H1 (cell line): Measurements from ENCODE around the gene LRPAP1. TPM values are rescaled to one million over a fixed set of nuclear protein-coding genes. Genes with fewer than 3 reads are reported as not detected.

Experiments
- CTCF ChIA-PET: fragments of 300-600 bp; sonication (Branson Sonifier 250); formaldehyde crosslinking; loops from one replicate; lab custom pipeline; 2021; ENCODE audit not compliant: partially characterized antibody; lab: Charles Lee
- POLR2A ChIA-PET: fragments of 300-600 bp; sonication (Branson Sonifier 250); formaldehyde crosslinking; loops from one replicate; lab custom pipeline; 2021; ENCODE audit warnings: inconsistent platforms; ENCODE audit not compliant: partially characterized antibody; lab: Charles Lee
- DNase-seq, 2 experiments: peaks; one replicate each; pipeline versions ENCODE4 v3.0.0 to v3.0.0-alpha.2; 2010 to 2022; ENCODE audit warnings: low spot score in 2 of 2, low read depth in 1 of 2, mixed read lengths in 1 of 2
- FAIRE-seq: peaks from 2 replicates; lab custom pipeline; 2011; peaks lifted over from hg19 to GRCh38; lab: Jason Lieb, UNC
- H2AFZ ChIP-seq: 2 replicates; pipeline ENCODE4 v1.8.1; 2012; ENCODE audit warnings: low read length, inconsistent platforms
- H2AK5ac ChIP-seq: 2 replicates; pipeline ENCODE4 v1.6.1; 2013; ENCODE audit warnings: low read depth, low read length
- H2BK120ac ChIP-seq: replicated peaks from 2 replicates; pipeline ENCODE3; 2013; ENCODE audit warnings: low read depth, low read length, inconsistent platforms
- H2BK12ac ChIP-seq: 2 replicates; pipeline ENCODE4 v1.6.1; 2013; ENCODE audit warnings: low read depth, low read length
- H2BK15ac ChIP-seq: 2 replicates; pipeline ENCODE4 v1.6.1; 2013; ENCODE audit warnings: low read length
- H2BK20ac ChIP-seq: 2 replicates; pipeline ENCODE4 v1.6.1; 2013; ENCODE audit warnings: low read length
- H2BK5ac ChIP-seq: 2 replicates; pipeline ENCODE4 v1.6.1; 2013; ENCODE audit warnings: low read depth, low read length
- H3K14ac ChIP-seq: 2 replicates; pipeline ENCODE4 v1.6.1; 2013; ENCODE audit warnings: inconsistent platforms; ENCODE audit not compliant: insufficient read length
- H3K18ac ChIP-seq: 2 replicates; pipeline ENCODE4 v1.6.1; 2013; ENCODE audit warnings: low read length; ENCODE audit errors: extremely low read depth
- H3K23ac ChIP-seq: 2 replicates; pipeline ENCODE4 v1.6.1; 2013; ENCODE audit warnings: inconsistent platforms; ENCODE audit not compliant: insufficient read length
- H3K23me2 ChIP-seq: 2 replicates; pipeline ENCODE4 v1.6.1; 2013; ENCODE audit warnings: low read depth, low read length
- H3K27ac ChIP-seq: 2 replicates; pipeline ENCODE4 v1.6.1; 2011; ENCODE audit warnings: low read depth, low read length, inconsistent platforms
- H3K27me3 ChIP-seq, 4 experiments: replicated peaks in 1 of 4; 1 replicate in 1 of 4; 2 replicates in 3 of 4; pipeline versions ENCODE4 v1.6.1 to v1.8.1; 2011 to 2013; ENCODE audit warnings: low read length in 3 of 4, mild to moderate bottlenecking in 3 of 4, inconsistent platforms in 2 of 4, mixed read lengths in 2 of 4, moderate library complexity in 1 of 4; ENCODE audit not compliant: control insufficient read depth in 3 of 4, insufficient read depth in 3 of 4; ENCODE audit errors: extremely low read depth in 1 of 4
- H3K36me3 ChIP-seq, 4 experiments: 2 replicates each; pipeline versions ENCODE4 v1.6.1 to v1.8.1; 2011 to 2013; ENCODE audit warnings: mild to moderate bottlenecking in 4 of 4, low read length in 3 of 4, moderate library complexity in 2 of 4, control low read depth in 1 of 4, inconsistent platforms in 1 of 4; ENCODE audit not compliant: insufficient read depth in 4 of 4, control insufficient read depth in 2 of 4
- H3K4ac ChIP-seq: replicated peaks from 2 replicates; pipeline ENCODE3; 2013; ENCODE audit warnings: low read length, low read depth, mixed read lengths, inconsistent platforms; ENCODE audit not compliant: insufficient read length
- H3K4me1 ChIP-seq, 4 experiments: replicated peaks in 1 of 4; 1 replicate in 1 of 4; 2 replicates in 3 of 4; pipeline versions ENCODE4 v1.6.1 to v1.8.1; 2011 to 2013; ENCODE audit warnings: low read length in 3 of 4, inconsistent platforms in 2 of 4, mixed read lengths in 1 of 4; ENCODE audit not compliant: insufficient read depth in 4 of 4, control insufficient read depth in 3 of 4
- H3K4me2 ChIP-seq, 2 experiments: 2 replicates each; pipeline versions ENCODE4 v1.6.1 to v1.8.1; 2011 to 2013; ENCODE audit warnings: low read depth in 2 of 2, low read length in 2 of 2, control low read depth in 1 of 2, inconsistent platforms in 1 of 2, mild to moderate bottlenecking in 1 of 2; ENCODE audit not compliant: insufficient read depth in 1 of 2
- H3K4me3 ChIP-seq, 4 experiments: fragments of 200-600, 300-600 bp in 1 of 4; sonication (generic), shearing (Covaris generic), sonication (Bioruptor Twin) in 1 of 4; 2 replicates each; pipeline versions ENCODE4 v1.5.1 to v1.8.1; 2011 to 2016; ENCODE audit warnings: low read length in 4 of 4, low read depth in 3 of 4, control low read depth in 2 of 4, inconsistent platforms in 2 of 4, mild to moderate bottlenecking in 2 of 4, mixed read lengths in 1 of 4, moderate library complexity in 1 of 4; ENCODE audit not compliant: insufficient read depth in 2 of 4; ENCODE audit errors: extremely low read depth in 1 of 4
- H3K56ac ChIP-seq: replicated peaks from 2 replicates; pipeline ENCODE3; 2013; ENCODE audit warnings: low read depth, mild to moderate bottlenecking, mixed read lengths, low read length, inconsistent platforms; ENCODE audit not compliant: insufficient read length
- H3K79me1 ChIP-seq: 2 replicates; pipeline ENCODE4 v1.6.1; 2013; ENCODE audit warnings: low read depth, low read length, control low read depth
- H3K79me2 ChIP-seq, 2 experiments: 2 replicates each; pipeline versions ENCODE4 v1.6.1 to v1.8.1; 2012 to 2013; ENCODE audit warnings: low read length in 2 of 2, mild to moderate bottlenecking in 2 of 2, inconsistent platforms in 1 of 2; ENCODE audit not compliant: insufficient read depth in 2 of 2, control insufficient read depth in 1 of 2
- H3K9ac ChIP-seq, 4 experiments: replicated peaks in 1 of 4; 1 replicate in 1 of 4; 2 replicates in 3 of 4; pipeline versions ENCODE4 v1.6.1 to v1.8.1; 2011 to 2013; ENCODE audit warnings: low read depth in 3 of 4, low read length in 3 of 4, control low read depth in 2 of 4, mild to moderate bottlenecking in 2 of 4, moderate library complexity in 2 of 4, inconsistent platforms in 1 of 4; ENCODE audit errors: extremely low read depth in 1 of 4
- H3K9me3 ChIP-seq, 2 experiments: 2 replicates each; pipeline versions ENCODE4 v1.6.1 to v1.8.1; 2012 to 2013; ENCODE audit warnings: mild to moderate bottlenecking in 2 of 2, moderate library complexity in 2 of 2, control low read depth in 1 of 2, inconsistent platforms in 1 of 2, low read depth in 1 of 2, low read length in 1 of 2, mixed read lengths in 1 of 2; ENCODE audit not compliant: insufficient read depth in 2 of 2
- H4K20me1 ChIP-seq, 2 experiments: replicated peaks in 1 of 2; 2 replicates each; pipeline versions ENCODE3 to v1.8.1; 2011 to 2013; ENCODE audit warnings: inconsistent platforms in 2 of 2, low read length in 2 of 2, mild to moderate bottlenecking in 1 of 2; ENCODE audit not compliant: insufficient read depth in 2 of 2, control insufficient read depth in 1 of 2
- H4K5ac ChIP-seq: 2 replicates; pipeline ENCODE4 v1.6.1; 2013; ENCODE audit warnings: low read length, low read depth, mixed read lengths, inconsistent platforms; ENCODE audit not compliant: insufficient read length
- H4K8ac ChIP-seq: 2 replicates; pipeline ENCODE4 v1.8.0; 2013; ENCODE audit warnings: mild to moderate bottlenecking, moderate library complexity, low read length, inconsistent platforms; ENCODE audit not compliant: insufficient read depth; ENCODE audit errors: extremely low read depth
- H4K91ac ChIP-seq: replicated peaks from 2 replicates; pipeline ENCODE3; 2013; ENCODE audit warnings: low read length, mixed read lengths, inconsistent platforms; ENCODE audit not compliant: insufficient read length
- CHD2 ChIP-seq: IDR thresholded peaks from 2 replicates; pipeline ENCODE4 v1.6.1; 2012; ENCODE audit warnings: low read length, improper control_type of control experiment
- GTF2F1 ChIP-seq: IDR thresholded peaks from 2 replicates; pipeline ENCODE4 v1.6.1; 2012; ENCODE audit warnings: low read depth, low read length, improper control_type of control experiment, borderline replicate concordance
- JUN ChIP-seq: IDR thresholded peaks from 2 replicates; pipeline ENCODE4 v1.6.1; 2011; ENCODE audit warnings: low read depth, mild to moderate bottlenecking, improper control_type of control experiment, low read length
- NANOG ChIP-seq: IDR thresholded peaks from 2 replicates; pipeline ENCODE4 v1.6.1; 2011; ENCODE audit warnings: low read length, low read depth, mild to moderate bottlenecking, inconsistent platforms; ENCODE audit not compliant: insufficient read depth, poor library complexity, severe bottlenecking
- NRF1 ChIP-seq: IDR thresholded peaks from 2 replicates; pipeline ENCODE4 v1.6.1; 2011; ENCODE audit warnings: mild to moderate bottlenecking, low read depth, low read length, improper control_type of control experiment
- RNF2 ChIP-seq: fragments of 200-900, 300-1000 bp; sonication (generic); IDR thresholded peaks from 2 replicates; pipeline ENCODE4 v1.7.1; 2016; ENCODE audit warnings: borderline replicate concordance, low read depth, mild to moderate bottlenecking, antibody characterized with exemption, low read length; ENCODE audit not compliant: poor library complexity, severe bottlenecking; ENCODE audit errors: missing control alignments
- SIRT6 ChIP-seq: IDR thresholded peaks from one replicate; pipeline ENCODE4 v1.7.1; 2012; ENCODE audit warnings: low read length, inconsistent platforms
- TBP ChIP-seq: IDR thresholded peaks from 2 replicates; pipeline ENCODE4 v1.6.1; 2011; ENCODE audit warnings: low read depth, low read length, improper control_type of control experiment
- WGBS, 2 experiments: shearing (Covaris generic) in 1 of 2; methylation state at CpG; one replicate each; pipeline versions ENCODE4 v1.1.6 to v1.1.7; 2013 to 2015; ENCODE audit warnings: low lambda C conversion rate in 2 of 2, mixed read lengths in 2 of 2, inconsistent platforms in 1 of 2, low coverage in 1 of 2, missing lambda C conversion rate in 1 of 2; ENCODE audit not compliant: insufficient replicate concordance in 2 of 2, insufficient coverage in 1 of 2, insufficient read length in 1 of 2; ENCODE audit errors: extremely low coverage in 1 of 2, missing lambda C conversion rate in 1 of 2; 5-methylcytosine and 5-hydroxymethylcytosine counted together
- polyA plus RNA-seq, 7 experiments: library from polyadenylated mRNA; depleted of rRNA in 3 of 7; stranded (reverse) in 5 of 7; unstranded in 2 of 7; fragments of >200 nt in 5 of 7; fragments of 200-250 nt in 2 of 7; gene quantifications; 1 replicate in 5 of 7; 2 replicates in 1 of 7; 4 replicates in 1 of 7; pipeline versions ENCODE4 v1.2.1 to v1.2.3, GENCODE V29; 2011 to 2013; ENCODE audit warnings: missing spikeins in 2 of 7, mixed read lengths in 2 of 7
- total RNA-seq: library from RNA; stranded (reverse); fragmentation: NEBNext Ultra II Directional; extraction: Animal tissue kit (Norgen Biotek cat#: 25700); gene quantifications from 2 replicates; pipeline ENCODE4 v1.2.1, GENCODE V29; 2021

The LRPAP1 gene
- total and polyA plus RNA-seq, 2 of the 8 experiments (the other 6 are each of a cell fraction or from before 2014, with no cell fraction given) = 31.1 to 101 TPM

DNA sequence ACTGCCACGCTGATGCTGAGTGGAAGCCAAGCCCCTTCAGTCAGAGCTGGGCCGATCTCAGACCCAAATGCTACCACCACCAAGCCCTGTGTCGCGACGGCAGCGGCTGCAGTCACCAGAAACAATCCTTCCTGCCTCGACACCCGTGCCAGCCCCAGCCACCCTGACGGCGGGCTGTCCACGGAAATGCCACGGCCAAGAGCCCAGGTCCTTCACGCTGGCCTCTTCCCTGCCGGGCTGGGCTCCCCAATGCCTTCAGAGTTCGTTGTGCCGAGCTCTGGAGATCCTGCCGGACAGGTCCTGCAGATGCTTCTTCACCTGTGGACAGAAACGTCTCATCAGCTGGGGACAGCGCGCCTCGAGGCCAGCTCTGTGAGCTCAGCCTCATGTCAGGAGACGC, 19.5 kb downstream of the LRPAP1 start:
- Histone ChIP-seq H3K23me2 (no peaks in the 10 kb centered on the region), H3K9me3 (no peaks in the 10 kb centered on the region), H3K4me2 (no peak overlapping the region), H2BK12ac (no peak overlapping the region), H2AK5ac (no peak overlapping the region), H4K5ac (no peak overlapping the region), H3K36me3 (peaks cover 15 to 65% (median 48%) of the 10 kb centered on the region in 4 experiments; a peak in 7 of 8 replicates), H3K23ac (no peak overlapping the region), H2AFZ (no peak overlapping the region), H4K8ac (no peak overlapping the region; the same call in 1 of the 2 replicates), H3K56ac (no peak overlapping the region), H2BK20ac (no peak overlapping the region), H3K27ac (no peak overlapping the region), H3K27me3 (no peaks in the 10 kb centered on the region), H3K14ac (no peak overlapping the region), H3K79me2 (no peaks in the 10 kb centered on the region), H3K4me1 (0 out of 7 replicates have a peak, but pooled peaks cover 0 to 2% (median under 1%) of the 10 kb centered on the region in 4 experiments), H2BK5ac (no peak overlapping the region), H3K18ac (no peak overlapping the region), H4K20me1 (peaks cover 10 to 30% of the 10 kb centered on the region in 2 experiments), H3K4me3 (no peak overlapping the region), H3K9ac (no peak overlapping the region), H3K4ac (no peak overlapping the region), H2BK15ac (no peak overlapping the region), H3K79me1 (peaks cover 10% of the 10 kb centered on the region), H2BK120ac (no peak overlapping the region), H4K91ac (no peak overlapping the region)
- TF ChIP-seq NANOG (no peak), NRF1 (no peak), TBP (no peak), JUN (no peak), RNF2 (no peak), CHD2 (no peak), GTF2F1 (no peak), SIRT6 (no peak)
- no peak for DNase-seq
- CTCF ChIA-PET = interaction anchor here (1.1 to 5.8 kb wide), 9 partner anchors 10 to 368 kb away, joined by 3 to 72 read pairs (median 6); no protein-coding TSS in a partner anchor
- FAIRE-seq = no peak
- POLR2A ChIA-PET = interaction anchor here (4.2 kb wide), 1 partner anchor 11 kb away, joined by 15 read pairs; no protein-coding TSS in a partner anchor
- 94% methylated on average over 21 of the region's 22 CpGs; no CpG with 5 or more reads in 1 of the 2 experiments for WGBS, 2 experiments
